Liver (tissue), 3 donors: ENCODE results near the gene LDLRAD1.

ENCODE experiments used
- ATF3 ChIP-seq: IDR thresholded peaks from 2 replicates; pipeline ENCODE4 v1.6.1; 2016; ENCODE audit warnings: antibody characterized with exemption
- CTCF ChIP-seq: fragments of 150-350 bp; IDR thresholded peaks from 2 replicates; pipeline ENCODE4 v1.5.1; 2017; ENCODE audit warnings: improper control_type of control experiment, low read depth, low read length; ENCODE audit not compliant: missing input control
- FOXA1 ChIP-seq: IDR thresholded peaks from 2 replicates; pipeline ENCODE4 v1.6.1; 2016; ENCODE audit warnings: antibody characterized with exemption
- GABPA ChIP-seq, 2 donors: IDR thresholded peaks in 1 of 2; conservative IDR thresholded peaks in 1 of 2; 2 replicates each; pipeline ENCODE4 v1.6.1; 2016; ENCODE audit warnings: antibody characterized with exemption in 2 of 2, mild to moderate bottlenecking in 1 of 2, moderate library complexity in 1 of 2
- HNF4A ChIP-seq, 2 donors: conservative IDR thresholded peaks; 2 replicates each; pipeline ENCODE4 v1.6.1; 2016; ENCODE audit warnings: antibody characterized with exemption in 2 of 2, mild to moderate bottlenecking in 2 of 2
- HNF4G ChIP-seq: IDR thresholded peaks from 2 replicates; pipeline ENCODE4 v1.6.1; 2016; ENCODE audit warnings: antibody characterized with exemption
- JUND ChIP-seq, 2 donors: IDR thresholded peaks; 2 replicates each; pipeline ENCODE4 v1.6.1; 2016; ENCODE audit warnings: antibody characterized with exemption in 2 of 2
- MAX ChIP-seq: IDR thresholded peaks from 2 replicates; pipeline ENCODE4 v1.6.1; 2016; ENCODE audit warnings: antibody characterized with exemption
- RAD21 ChIP-seq, 2 donors: IDR thresholded peaks; 2 replicates each; pipeline ENCODE4 v1.6.1; 2016; ENCODE audit warnings: antibody characterized with exemption in 2 of 2, mild to moderate bottlenecking in 2 of 2
- REST ChIP-seq: IDR thresholded peaks from 2 replicates; pipeline ENCODE4 v1.6.1; 2016; ENCODE audit warnings: antibody characterized with exemption, mild to moderate bottlenecking
- RXRA ChIP-seq, 2 donors: IDR thresholded peaks; 2 replicates each; pipeline ENCODE4 v1.6.1; 2017 to 2018; ENCODE audit warnings: antibody characterized with exemption in 2 of 2, mild to moderate bottlenecking in 1 of 2
- TAF1 ChIP-seq: conservative IDR thresholded peaks from 2 replicates; pipeline ENCODE4 v1.6.1; 2016; ENCODE audit warnings: antibody characterized with exemption, mild to moderate bottlenecking
- YY1 ChIP-seq: IDR thresholded peaks from 2 replicates; pipeline ENCODE4 v1.6.1; 2016; ENCODE audit warnings: antibody characterized with exemption, mild to moderate bottlenecking
- ZBTB33 ChIP-seq: IDR thresholded peaks from 2 replicates; pipeline ENCODE4 v1.6.1; 2016; ENCODE audit warnings: antibody characterized with exemption
- donor health status: healthy.
- donor health status: healthy.

- TF ChIP-seq CTCF (no peak), GABPA (IDR thresholded peaks at IDR 0.05 in 1 of 2, conservative IDR thresholded peaks at IDR 0.05 in 1 of 2) (no peak), RXRA (IDR thresholded peaks at IDR 0.05) (no peak), TAF1 (no peak), ATF3 (no peak), JUND (IDR thresholded peaks at IDR 0.05) (no peak), MAX (no peak), REST (no peak), YY1 (no peak), HNF4A (conservative IDR thresholded peaks at IDR 0.05) (no peak), RAD21 (IDR thresholded peaks at IDR 0.05) (no peak), HNF4G (no peak), ZBTB33 (no peak), FOXA1 (no peak)
Observed at GRCh38 chr1:53964109-53964508, 53.9 kb downstream of the LDLRAD1 start.
